Epithelial cell of prostate (primary cell): ENCODE measurements around the gene DOK3.
A peak's percentile ranks its signal among the peaks of the same experiment; 100 is the strongest.
"Not testable (repeated sequence)": the region's sequence is repeated elsewhere in the genome, so short reads cannot be mapped to it uniquely, and the experiment has no call there.

Experiments used
- DNase-seq: peaks from one replicate; pipeline ENCODE4 v3.0.0-alpha.2; 2011; ENCODE audit warnings: low read depth, low spot score
- H3K27ac ChIP-seq: fragments of 450-650 bp; 2 replicates; pipeline ENCODE4 v1.5.1; 2017; ENCODE audit warnings: mild to moderate bottlenecking

The DOK3 gene

GRCh38 chr5:177537389-177538361 lies 28.0 kb upstream of the DOK3 start:
- peak overlapping the region; percentile 57 for H3K27ac ChIP-seq
- no peak for DNase-seq

- DNase-seq, result no peak
- H3K27ac ChIP-seq, result no peak overlapping the region
Observed at GRCh38 chr5:177536386-177536785, 26.8 kb upstream of the DOK3 start.

GRCh38 chr5:177535125-177535524 lies 25.5 kb upstream of the DOK3 start:
- H3K27ac ChIP-seq, result no peak overlapping the region

GRCh38 chr5:177534433-177534832 lies 24.8 kb upstream of the DOK3 start:
- not testable (repeated sequence) for H3K27ac ChIP-seq, DNase-seq

More at GRCh38 chr5:177535125-177535524, 25.5 kb upstream of the DOK3 start:
- DNase-seq, result no peak

- DNase-seq, result no peak
- H3K27ac ChIP-seq, result peak overlapping the region; percentile 20
Observed at GRCh38 chr5:177531209-177531940, 21.7 kb upstream of the DOK3 start.

- no peak for DNase-seq
- peak overlapping the region; percentile 20 for H3K27ac ChIP-seq
Observed at GRCh38 chr5:177530638-177531037, 21.0 kb upstream of the DOK3 start.

DNA sequence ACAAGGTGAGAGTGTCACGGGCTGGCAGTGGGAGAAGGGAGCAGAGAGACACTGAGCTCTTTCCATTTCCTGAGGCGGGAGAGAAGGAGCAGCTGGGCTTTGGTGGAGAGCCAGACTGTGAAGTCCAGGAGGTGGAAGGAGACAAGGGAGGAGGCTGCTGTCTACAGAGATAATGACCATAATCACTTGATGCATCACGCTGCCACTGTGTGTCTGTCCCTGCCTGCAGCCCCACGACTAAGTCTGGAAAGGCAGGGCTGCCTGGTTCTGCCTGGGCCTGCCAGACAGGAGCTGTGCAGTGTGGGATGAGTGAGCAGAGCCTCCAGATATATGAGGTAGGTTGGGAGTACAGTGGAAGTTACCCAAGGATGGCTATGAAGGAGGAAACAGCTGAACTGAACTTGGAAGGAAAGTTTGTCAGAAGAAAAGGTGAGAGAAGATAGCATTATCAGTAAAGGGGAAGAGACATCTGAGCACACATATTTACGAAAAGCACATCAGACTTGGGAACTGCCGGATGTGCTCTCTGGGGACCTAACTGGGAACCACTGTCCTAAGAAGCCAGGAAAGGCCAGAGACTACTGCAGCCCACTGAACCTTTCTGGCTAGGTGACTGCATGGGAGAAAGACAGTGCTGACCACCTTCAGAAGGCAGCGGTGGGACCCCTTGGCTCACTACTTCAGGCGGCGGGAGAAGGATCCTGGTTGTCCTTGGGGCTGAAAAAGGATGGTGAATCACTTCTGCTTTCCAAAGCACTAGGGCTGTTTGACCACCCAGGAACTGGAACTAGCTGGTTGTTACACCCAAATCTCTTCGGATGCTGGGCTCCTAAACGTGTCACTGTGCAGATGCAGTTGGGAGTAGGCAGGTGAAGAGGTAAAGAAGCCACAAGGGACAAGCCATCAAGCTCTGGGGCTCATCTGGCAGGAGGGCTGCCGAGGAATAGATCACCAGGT lies 19.9 kb upstream of the DOK3 start:
- no peak for DNase-seq
- H3K27ac ChIP-seq, result no peak overlapping the region

DNA sequence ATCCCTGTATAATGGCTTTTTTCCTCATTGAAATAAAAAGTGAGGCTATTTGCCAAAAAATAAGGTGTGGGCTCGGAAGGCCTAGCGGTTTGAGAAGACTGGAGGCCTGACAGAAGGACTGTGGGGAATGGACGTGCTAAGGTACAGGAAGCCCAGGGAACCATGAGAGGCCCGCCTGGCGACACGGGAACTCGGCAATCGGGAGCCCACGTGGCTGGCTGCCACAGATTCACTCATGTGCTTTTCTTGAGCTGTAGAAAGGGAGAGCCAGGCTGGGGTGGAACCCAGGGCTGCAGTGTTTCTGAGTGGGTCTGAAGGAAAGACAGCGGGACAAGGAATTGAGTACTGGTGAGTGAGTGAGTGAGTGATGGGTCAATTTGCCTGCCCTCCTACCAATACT lies 19.0 kb upstream of the DOK3 start:
- no peak for DNase-seq

DNA sequence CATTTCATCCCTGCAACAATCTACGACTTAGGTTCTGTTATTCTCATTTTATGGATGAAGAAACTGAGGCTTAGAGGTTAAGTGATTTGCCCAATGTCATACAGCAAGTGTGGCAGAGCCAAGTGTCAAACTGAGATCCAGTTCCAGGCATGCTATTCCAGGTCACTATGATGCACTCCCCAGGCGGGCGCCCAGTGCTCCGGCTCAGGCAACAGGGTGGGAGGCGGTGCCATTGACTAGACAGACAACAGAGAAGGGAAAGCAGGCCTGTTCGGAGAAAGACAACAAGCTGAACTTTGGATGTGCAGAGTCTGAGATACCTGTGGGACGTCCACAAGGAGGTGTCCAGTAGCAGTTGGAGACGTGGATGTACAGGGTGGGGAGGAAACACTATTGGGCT lies 18.0 kb upstream of the DOK3 start:
- no peak for DNase-seq
- H3K27ac ChIP-seq, result no peak overlapping the region

More for the DNA sequence above, 19.0 kb upstream of the DOK3 start:
- no peak overlapping the region for H3K27ac ChIP-seq

DNA sequence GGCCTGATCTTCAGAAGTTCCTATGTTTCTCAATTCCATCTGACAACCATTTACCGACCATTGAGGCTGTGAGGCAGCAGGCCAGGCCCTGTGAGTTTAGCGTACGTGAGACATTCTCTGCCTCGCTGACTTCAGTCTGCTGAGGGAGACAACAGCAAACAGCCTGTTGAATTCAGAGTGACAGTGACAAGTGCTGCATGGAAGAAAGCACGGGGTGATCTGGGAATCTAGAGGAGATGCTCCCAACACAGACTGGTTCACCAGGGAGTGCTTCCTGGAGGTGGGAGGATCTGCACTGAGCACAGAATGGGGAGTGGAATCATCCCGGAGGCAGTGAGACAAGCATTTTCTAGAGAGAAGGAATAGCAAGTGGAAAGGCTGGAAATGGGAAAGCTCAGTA lies 17.2 kb upstream of the DOK3 start:
- DNase-seq, result no peak
- no peak overlapping the region for H3K27ac ChIP-seq

GRCh38 chr5:177526191-177526590 lies 16.6 kb upstream of the DOK3 start:
- no peak overlapping the region for H3K27ac ChIP-seq
- no peak for DNase-seq

DNA sequence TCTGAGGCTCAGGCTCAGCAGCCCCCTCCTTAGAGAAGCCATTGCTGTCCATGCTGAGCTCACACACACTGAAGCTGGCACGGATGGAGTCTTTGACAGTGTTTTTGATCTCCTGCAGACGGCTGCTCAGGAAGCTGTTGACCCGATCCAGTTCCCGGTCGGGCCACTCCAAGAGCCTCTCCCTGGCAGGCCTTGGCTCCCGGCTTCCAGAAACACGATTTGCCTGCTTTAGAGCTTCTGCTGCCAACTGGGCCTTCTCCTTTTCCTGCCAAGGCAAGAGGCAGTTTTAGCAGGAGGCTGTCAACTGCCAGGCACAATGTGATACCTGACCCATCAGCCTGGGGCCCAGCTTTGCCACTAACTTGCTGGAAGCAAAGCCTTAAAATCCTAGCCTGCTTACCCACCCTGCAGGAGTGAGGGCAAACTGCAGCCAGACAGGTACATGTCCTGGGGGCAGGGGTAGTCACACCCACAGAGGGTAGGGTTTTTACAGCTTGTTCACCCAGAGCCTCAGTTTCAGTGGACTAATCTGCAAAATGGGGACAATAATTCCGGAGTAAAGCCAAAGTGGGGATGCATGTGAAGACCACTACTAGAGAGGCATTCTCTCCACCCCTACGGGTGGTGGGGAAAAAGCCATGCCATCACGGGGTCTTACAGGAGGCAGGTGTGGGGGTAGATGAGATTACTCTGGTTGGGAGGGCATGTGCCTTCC lies 15.5 kb upstream of the DOK3 start:
- DNase-seq, result no peak
- H3K27ac ChIP-seq, result no peak overlapping the region

- H3K27ac ChIP-seq, result no peak overlapping the region
- no peak for DNase-seq
Observed at GRCh38 chr5:177524539-177524900, 14.9 kb upstream of the DOK3 start.

GRCh38 chr5:177523711-177524538 lies 14.3 kb upstream of the DOK3 start:
- no peak overlapping the region for H3K27ac ChIP-seq
- DNase-seq, result no peak

DNA sequence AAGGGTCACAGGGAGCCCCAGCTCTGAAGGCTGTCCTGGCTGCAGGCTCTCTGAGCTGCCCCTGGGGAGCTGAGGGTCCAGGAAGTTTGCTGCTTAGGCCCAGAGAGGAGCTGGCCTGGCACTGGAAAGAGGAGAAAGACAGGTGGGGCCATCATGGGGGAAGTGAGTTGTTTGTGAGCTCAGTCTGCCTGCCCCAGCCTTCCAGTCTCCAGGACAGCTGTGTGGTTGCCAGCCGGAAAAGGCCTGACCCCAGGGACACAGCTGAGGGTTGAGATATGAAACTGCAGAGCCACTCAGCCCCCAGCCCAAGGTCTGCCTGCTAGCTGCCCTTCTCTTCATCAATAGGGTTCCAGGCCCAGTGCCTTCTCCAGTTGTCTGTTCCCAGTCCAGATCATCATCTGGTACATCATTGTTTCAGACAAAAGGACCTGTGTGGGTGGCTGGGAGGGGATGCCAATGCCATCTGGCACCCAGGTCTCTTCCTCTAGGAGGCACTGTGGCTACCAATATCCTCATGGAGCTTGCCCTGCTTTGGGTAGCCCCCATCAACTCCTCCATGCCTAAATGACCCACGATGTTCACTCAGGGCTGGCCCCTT lies 11.4 kb upstream of the DOK3 start:
- DNase-seq, result no peak
- H3K27ac ChIP-seq, result no peak overlapping the region

DNA sequence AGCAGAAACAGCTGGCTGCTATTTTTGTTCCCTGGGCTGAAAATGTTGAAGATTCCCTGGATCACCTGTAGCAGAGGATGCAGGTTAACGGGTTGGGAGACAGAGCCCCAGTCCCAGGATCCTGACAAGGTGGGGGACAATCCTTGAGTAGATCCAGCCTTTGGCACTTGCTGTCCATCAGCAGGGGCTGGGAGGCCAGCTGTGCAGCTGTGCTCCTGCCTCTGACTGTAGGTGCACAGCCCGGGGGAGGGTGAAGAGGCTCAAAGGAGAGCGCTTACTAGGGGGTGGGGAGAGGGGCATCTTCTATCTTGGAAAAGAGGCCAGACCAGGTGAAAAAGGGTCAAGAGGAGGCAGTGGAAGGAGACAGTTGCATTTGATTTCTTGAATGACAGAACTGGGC lies 10.6 kb upstream of the DOK3 start:
- H3K27ac ChIP-seq, result no peak overlapping the region
- DNase-seq, result no peak

DNA sequence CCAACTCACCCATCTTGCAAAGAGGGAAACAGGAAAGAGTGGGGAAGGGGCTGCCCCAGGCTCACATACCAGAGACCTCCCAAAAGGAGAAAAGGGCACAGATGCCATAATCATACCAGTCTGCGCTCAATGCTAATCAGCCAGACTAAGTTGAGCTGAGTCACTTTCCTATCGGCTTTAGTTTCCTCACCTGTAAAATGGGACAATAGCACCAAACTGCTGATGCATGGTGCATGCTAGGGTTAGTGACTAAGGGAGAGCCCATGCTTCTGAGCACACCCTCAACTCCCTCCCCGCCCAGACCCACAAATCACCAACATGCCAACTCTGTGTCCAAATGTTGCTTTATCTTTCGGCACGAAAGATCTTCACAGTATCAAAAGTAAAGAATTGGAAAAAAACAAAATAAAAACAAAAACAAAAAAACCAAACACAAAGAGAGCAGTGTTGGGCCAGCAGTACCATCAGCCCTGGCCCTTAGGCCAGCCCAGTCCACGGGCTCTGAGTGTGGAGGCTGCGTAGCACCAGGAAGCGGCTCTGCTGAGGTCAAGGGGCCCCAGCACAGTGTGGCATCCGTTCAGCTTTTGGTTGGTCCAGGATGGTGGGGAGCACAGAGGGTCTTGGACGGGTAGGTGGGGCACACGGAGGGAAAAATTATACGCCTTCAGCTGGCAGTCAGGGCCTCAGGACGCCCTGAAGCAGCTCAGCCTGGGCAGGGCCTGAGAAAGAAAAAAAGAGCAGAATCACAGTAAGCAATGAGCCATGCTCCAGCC lies 10.0 kb upstream of the DOK3 start:
- H3K27ac ChIP-seq, result no peak overlapping the region

More for the DNA sequence above, 10.0 kb upstream of the DOK3 start:
- no peak for DNase-seq
